Measurements from ENCODE around the gene ARSA.
"Not testable (repeated sequence)": the region's sequence is repeated elsewhere in the genome, so short reads cannot be mapped to it uniquely, and the experiment has no call there.

Gene ARSA

DNA sequence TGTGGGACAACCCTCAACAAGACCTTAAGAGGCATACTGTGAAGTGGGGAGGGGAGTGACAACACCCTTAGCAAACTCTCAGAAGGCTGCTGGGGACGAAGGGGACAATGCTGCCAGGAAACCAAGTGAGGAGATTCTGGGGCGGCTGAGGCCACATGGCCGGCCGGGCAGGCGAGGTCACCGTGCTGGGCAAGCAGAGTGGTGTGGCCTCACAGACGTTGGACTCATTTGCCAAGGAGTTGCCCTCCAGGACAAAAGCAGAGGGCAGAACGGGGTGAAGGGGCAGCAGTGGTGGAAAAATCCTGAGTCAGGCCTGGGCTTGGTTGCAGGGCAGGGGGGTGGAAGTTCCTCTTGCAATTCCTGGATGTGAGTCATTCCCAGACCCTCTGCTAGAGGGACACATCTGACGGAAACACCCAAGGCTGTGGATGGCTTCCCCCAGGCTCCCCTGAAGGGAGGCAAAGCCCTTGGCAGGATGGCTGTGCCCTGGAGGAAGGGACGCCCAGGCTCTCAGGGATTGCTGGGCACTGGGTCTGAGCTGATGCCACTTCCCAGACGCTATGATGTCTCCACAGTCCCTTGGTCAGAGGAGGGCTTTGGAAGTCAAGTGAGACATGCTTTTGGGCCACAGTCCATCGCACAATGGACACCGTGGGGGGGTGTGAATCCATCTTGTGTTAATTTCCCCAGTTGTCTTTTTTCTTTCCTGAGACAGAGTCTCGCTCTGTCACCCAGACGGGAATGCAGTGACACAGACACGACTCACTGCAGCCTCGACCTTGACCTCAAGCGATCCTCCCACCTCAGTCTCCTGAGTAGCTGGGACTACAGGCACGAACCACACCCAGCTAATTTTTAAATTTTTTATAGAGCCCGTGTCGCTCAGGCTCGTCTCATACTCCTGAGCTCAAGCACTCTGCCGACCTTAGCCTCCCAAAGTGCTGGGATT lies 28.4 kb upstream of the ARSA start:
- no peak for DNase-seq (ENCODE audit: low read depth in 3 of 3)

DNA sequence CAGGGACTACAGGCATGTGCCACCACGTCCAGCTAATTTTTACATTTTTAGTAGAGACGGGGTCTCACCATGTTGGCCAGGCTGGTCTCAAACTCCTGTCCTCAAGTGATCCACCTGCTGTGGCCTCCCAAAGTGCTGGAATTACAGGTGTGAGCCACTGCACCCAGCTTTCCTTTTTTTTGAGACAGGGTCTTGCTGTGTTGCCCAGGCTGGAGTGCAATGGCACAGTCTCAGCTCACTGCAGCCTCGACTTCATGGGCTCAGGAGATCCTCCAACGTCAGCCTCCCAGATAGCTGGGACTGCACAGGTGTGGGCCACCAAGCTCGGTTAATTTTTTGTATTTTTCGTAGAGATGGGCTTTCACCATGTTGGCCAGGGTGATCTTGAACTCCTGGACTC lies 26.7 kb upstream of the ARSA start:
- DNase-seq (ENCODE audit: low read depth in 3 of 3): not testable (repeated sequence)

DNA sequence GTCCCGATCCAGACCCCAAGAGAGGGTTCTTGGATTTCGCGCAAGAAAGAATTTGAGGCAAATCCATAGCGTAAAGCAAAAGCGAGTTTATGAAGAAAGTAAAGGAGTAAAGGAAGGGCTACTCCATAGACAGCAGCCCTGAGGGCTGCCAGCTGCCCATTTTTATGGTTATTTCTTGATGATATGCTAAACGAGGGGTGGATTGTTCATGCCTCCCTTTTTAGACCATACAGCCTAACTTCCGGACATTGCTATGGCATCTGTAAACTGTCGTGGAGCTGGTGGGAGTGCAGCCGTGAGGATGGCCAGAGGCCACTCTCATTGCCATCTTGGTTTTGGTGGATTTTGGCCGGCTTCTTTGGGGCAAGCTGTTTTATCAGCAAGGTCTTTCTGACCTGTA lies 25.3 kb upstream of the ARSA start:
- DNase-seq (ENCODE audit: low read depth in 3 of 3): no peak

DNA sequence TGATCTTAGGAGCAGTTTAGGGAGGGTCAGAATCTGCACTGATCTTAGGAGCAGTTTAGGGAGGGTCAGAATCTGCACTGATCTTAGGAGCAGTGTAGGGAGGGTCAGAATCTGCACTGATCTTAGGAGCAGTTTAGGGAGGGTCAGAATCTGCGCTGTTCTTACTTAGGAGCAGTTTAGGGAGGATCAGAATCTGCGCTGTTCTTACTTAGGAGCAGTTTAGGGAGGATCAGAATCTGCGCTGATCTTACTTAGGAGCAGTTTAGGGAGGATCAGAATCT lies 15.8 kb upstream of the ARSA start:
- DNase-seq (ENCODE audit: low read depth in 3 of 3): not testable (repeated sequence)

DNA sequence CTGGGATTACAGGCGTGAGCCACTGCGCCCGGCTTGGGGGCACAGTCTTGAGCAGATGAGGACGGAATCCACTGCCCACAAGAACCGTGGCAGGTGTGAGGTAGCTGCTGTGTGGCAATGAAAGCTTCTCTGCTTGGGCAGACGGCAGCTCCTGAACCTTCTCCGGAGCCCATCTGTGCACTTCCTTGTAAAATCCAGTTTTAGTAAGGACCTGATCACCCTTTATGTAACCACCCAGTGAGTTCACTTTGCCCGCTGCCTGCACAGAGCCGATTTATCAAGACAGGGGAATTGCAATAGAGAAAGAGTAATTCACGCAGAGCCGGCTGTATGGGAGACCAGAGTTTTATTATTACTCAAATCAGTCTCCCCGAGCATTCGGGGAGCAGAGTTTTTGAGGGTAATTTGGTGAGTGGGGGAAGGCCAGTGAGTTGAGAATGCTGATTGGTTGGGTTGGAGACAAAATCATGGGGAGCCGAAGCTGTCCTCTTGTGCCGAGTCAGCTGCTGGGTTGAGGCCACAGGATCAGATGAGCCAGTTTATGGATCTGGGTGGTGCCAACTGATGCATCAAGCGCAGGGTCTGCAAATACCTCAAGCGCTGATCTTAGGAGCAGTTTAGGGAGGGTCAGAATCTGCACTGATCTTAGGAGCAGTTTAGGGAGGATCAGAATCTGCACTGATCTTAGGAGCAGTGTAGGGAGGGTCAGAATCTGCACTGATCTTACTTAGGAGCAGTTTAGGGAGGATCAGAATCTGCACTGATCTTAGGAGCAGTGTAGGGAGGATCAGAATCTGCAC lies 15.3 kb upstream of the ARSA start:
- not testable (repeated sequence) for DNase-seq (ENCODE audit: low read depth in 3 of 3)

DNA sequence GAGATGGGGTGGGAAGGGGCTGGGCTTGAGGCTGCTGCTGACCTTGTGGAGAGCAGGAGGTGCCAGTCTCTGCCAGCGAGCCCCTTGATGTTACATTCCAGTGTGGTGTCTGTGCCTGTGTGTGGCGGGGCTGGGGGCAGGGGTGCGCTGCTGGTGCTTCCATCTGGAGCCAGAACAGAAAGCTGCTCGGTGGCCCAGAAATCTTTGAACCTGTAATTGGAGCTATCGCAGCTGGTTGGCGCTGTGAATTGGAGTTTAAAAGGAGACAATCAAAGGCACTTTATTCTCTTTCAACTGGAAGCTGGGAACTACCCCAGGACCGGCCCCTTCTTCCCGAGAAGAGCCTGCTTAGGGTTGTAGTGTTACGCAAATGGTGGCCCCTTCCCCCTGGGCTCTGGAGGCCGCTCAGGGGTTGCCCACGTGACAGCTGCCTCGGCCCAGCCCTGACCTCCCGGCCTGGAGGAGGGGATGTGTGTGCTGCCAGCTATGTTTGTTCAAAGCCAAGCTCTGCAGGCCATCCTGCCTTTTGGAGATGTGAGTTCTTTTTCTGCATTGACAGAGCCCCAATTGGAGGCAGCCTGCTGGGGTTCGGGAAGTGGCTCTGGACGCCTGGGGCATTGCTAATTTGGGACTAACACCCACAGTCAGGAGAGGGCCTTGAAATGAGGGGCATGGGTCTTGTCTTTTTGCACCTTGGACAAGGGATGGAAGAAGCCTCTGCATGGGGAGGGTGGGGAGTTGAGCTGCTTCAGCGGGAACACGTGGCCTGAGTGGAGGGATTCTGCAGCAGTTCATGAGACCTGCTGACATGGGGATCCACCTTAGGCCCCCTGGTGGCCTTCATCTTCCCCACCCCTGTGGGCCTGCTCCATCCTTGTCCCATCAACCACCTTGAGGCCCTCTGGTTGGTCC lies 14.0 kb upstream of the ARSA start:
- no peak for DNase-seq (ENCODE audit: low read depth in 3 of 3)

DNA sequence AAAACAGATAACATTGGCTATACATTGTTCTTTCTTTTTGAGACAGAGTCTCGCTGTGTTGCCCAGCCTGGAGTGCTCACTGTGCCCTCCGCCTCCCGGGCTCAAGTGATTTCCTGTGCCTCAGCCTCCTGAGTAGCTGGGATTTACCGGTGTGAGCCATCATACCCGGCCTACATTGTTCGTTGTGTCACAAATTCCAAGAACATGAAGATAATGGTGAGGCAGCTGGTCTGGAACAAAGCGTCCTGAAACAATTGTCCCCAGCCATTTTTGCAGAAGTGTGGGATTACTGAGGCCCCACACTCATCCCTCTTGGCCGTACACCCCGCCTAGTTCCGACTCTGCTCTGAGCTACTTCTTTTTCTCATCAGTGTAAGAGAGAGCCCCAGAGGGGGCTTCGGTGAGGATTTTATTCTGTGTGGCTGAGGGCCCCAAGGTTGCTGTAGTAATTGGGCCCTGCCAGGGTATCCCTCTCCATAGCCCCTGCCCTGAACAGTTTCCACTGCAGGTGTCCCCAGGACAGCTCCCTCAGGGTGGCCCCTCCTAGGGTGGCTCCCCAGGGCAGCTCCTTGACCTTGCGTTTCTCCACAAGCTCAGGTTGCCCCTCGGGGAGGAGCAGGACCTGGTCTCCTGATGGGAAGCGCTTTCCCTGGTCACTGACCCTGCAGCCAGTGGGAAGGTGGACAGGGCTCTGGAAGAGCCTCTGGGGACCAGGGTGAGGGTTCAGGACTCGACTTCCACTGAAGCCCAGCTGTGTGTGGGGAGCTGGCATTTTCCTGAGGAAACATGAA lies 13.1 kb upstream of the ARSA start:
- no peak for DNase-seq (ENCODE audit: low read depth in 3 of 3)

DNA sequence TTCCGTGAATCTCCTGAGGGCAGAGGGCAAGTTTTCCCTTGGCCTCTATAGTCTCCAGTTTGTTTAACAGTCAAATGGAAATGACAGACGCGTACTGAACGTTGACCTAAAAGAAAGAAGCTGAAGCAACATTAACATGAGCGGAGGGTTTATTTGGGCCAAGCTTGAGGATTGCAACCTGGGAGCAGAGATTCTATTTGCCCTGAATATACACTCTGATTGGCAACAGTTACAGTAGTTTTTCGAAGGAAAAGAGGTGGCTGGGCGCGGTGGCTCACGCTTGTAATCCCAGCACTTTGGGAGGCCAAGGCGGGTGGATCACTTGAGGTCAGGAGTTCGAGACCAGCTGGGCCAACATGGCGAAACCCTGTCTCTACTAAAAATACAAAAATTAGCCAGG lies 12.3 kb upstream of the ARSA start:
- not testable (repeated sequence) for DNase-seq (ENCODE audit: low read depth in 3 of 3)

DNA sequence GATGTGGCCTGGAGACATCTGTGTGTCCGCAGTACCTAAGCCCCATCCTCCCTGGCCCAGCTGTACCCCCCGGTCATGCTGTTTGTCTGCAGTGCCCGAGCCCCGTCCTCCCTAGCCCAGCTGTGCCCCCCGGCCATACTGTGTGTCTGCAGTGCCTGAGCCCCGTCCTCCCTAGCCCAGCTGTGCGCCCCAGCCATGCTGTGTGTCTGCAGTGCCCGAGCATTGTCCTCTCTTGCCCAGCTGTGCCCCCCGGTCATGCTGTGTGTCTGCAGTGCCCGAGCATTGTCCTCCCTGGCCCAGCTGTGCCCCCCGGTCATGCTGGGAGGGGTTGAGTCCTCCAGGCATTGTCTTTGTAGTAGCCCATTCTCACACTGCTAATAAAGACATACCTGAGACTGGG lies 7.6 kb upstream of the ARSA start:
- DNase-seq (ENCODE audit: low read depth in 3 of 3): no peak

DNA sequence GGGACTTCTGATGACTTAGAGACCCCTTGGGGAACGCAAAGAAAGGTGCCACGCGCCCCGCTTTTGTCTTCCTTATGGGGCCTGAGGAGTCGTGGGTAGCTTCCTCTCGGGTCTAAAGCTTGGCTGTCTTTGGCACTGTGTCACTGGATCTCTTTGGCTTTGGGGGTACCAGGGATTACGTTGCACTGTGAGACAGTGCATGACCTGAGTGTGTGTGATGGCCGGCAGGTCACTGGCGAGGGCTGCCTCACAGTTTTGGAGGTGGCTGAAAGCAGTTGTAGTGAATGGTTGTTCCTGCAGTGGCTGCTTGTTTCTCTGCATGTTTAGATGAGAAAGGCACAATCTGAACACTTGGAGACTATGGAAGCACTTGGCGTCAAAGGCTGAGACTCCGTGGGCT lies 5.8 kb upstream of the ARSA start:
- DNase-seq (ENCODE audit: low read depth in 3 of 3): no peak

DNA sequence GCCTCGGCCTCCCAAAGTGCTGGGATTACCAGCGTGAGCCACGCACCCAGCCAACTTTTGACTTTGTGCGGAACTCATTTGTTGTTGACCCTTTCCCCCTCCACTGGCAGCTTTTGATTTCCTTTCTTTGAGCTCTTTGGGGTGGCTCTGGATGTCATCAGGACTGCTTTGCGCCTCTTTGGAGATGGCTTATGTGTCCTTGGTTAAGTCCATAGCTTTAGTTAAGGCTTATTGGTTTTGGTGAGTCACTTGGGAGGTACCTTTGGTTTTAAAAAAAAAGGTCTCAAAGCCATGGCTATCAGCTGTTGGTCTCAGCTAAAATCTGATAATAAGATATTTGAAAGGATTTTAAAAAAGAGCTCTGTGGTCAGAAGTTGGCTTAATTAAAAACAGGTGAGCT lies 5.1 kb upstream of the ARSA start:
- DNase-seq (ENCODE audit: low read depth in 3 of 3): no peak

DNA sequence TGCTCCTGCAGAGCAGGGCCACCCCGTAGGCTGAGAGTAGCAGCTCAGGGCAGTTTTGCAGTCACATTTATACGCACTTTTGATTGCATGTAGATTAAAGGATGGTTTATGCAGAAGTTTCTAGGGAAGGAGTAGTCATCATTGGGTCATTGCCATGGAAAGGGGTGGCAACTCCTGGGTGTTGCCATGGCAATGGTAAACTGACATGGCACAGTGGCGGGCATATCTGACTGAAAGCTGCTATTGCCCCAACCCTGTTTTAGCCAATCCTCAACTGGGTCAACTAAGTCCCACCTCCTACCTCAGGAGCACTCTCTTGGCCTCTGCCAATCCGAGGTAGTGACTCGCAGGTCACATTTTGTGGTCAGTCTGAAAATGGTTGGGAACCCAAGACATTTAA lies 2.4 kb upstream of the ARSA start:
- DNase-seq (ENCODE audit: low read depth in 3 of 3): no peak

DNA sequence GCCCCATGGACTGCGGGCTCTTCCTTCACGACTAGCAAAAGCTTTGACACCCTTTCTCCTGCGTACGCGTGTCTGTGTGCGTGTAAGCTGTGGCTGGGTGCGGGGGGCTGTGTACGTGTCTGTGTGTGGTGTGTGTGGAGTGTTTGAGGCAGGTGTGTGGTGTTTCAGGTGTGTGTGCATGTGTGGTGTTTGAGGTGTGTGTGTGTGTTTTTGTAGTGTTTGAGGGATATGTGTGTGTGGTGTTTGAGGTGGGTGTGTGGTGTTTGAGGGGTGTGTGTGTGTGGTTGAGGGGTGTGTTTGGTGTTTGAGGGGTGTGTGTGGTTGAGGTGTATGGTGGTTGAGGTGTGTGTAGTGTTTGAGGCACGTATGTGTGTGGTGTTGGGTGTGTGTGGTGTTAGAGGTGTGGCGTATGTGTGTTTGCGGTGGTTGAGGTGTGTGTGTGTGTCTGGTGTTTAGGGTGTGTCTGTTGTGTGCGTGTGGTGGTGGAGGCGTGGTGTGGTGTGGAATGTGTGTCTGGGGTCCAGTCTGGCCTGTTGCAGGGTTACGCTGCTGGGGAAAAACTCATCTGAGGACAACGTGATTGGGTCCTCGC lies 687 bp upstream of the ARSA start:
- peak in 1 of 3 donors; percentile 16 for DNase-seq (ENCODE audit: low read depth in 3 of 3)

DNA sequence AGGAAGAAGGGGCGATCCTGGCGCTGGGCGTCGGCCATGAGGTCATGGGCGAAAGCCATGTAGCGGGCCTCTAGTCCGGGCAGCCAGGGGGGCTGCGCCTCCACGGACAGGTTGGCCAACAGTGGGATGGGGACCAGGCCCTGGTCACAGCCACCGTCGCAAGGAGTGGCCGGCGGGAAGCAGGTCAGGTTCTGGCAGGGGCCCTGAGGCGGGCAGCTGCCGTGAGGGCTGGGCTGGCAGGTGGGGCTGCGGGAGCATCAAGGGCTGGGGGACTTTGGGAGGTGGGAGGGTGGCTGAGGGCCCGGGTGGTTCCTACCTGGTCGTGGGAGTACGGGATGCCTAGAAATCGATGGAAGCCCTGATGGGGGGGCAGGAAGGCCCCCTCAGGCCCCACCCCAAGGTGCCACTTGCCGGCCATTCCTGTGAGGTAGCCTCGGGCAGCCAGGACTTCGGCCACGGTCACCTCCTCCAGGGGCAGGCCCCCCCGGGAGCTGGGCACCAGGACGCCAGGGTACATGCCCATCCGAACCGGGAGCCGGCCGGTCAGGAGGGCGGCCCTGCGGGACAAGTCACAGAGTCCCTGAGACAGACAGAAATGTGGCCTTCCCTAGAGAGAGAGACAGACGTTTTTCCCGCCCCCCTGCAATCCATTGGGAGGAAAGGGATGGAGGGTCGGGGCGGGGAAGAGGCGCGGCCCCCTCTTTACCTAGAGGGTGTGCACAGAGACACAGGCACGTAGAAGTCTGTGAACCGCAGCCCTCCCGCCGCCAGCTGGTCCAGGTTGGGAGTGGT lies 906 bp downstream of the ARSA start:
- DNase-seq (ENCODE audit: low read depth in 3 of 3): no peak

DNA sequence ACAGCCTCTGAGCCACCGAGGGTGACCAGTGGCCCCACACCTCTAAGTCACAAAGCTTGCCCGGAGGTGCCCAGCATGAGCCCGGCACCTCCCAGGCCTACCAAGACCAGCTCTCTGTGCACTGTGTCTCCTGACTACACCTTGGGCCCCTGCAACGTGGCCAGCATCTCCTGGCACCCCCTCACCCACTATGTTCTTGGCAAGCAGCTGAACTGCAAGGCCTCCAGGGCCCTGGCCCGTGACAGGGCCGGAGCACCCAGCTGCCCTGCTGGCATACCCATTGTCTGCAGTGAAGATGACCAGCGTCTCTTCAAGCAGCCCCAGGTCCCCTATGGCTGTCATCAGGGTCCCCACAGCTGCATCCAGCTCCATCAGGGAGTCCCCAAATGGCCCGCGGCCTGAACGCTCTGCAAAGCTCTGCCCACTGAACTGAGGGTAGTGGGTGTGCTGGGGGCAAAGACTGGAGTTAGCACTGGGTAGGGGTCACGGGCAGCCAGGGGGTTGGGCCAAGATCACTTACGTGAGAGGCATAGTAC lies 1.6 kb downstream of the ARSA start:
- DNase-seq (ENCODE audit: low read depth in 3 of 3): no peak

DNA sequence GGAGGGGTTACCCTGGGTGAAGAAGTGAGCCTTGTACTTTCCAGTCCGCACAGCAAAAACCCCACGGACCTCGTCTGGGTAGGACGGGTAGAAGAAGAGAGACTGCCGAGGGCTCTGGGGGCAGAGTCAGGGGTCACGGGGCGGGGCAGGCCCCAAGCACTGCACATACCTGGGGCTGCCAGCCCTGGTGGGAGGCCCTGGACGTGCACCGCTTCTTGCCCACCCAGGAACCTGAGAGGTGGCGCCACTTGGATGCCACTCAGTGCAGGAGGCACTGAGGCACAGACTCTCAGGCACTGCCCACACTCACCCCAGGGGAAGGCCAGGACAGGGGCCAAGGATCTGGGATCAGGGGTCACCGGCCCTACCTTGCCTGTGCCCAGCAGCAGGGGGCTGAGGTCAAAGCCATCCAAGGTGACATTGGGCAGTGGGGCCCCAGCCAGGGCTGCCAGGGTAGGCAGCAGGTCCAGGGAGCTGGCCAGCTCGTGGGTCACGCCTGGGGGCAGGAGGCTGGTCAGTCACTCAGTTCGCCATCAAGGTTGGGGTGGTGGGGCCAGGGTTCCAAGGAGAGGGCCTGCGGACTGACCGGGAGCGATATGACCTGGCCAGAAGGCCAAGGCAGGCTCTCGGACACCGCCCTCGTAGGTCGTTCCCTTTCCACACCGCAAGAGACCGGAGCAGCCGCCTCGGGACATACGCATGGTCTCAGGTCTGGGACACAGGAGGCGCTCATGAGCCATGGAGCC lies 2.2 kb downstream of the ARSA start:
- DNase-seq (ENCODE audit: low read depth in 3 of 3): no peak

DNA sequence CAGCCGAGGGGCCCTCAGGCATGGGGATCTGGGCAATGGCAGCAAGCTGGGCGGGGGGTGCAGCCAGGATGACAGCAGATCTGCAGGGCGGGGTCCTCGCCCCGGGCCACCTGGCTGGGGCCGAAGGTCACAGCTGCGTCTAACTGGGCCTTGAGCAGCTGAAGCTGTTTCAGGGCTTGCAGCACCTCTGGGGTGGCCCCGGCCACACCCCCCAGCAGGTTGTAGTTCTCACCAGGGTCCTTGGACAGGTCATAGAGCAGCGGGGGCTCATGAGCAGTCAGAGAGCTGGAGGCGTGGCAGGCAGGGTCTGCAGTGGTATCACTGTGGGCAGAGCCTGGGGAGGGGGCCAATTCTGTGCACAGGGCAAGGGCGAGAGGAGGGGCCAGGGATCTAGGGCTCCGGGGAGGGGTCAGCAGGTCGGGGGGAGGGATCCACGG lies 2.8 kb downstream of the ARSA start:
- DNase-seq (ENCODE audit: low read depth in 3 of 3): no peak

DNA sequence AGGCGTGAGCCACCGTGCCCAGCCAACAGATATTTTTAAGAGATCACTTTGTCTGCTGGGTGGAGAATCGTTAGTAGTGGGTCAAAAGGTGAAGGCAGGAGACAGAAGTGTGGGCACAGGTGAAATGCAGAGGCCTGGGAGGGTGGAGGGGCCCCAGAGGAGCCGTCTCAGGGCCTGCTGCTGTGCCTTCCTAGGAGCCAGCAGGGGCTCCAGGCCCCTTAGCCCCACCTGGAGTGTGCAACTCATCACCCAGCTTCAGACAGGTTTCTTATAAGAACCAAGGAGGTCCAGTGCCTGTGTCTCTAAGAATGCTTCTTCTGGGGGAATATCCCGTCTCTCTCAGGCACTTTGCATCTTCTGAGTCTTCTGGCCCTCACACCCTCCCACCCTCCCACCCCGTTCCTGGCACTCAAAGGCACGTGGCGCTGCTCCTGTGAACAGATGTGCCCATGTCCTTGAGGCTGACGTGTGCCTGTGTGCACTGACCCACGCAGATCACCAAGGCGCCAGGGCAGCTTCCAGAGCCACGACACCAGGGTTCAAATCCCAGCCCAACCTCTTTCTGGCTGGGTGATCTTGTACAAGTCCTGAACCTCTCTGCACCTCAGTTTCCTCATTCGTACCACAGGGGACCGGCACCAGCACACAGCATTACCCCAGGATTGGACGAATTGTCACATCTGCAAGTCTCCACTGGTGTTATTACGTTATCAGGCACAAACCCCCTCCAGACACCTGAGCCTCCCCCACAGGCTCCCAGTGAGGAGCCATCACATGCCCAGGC lies 3.4 kb downstream of the ARSA start:
- no peak for DNase-seq (ENCODE audit: low read depth in 3 of 3)

All from stimulated activated CD4-positive, alpha-beta T cell treated with anti-CD3 and anti-CD28 coated beads, TNF-alpha, amount 100 ng/mL, for 48 hours (primary cell).